NT2/D1 (cell line): ENCODE data around the gene DKK2.

Experiments
- SUZ12 ChIP-seq: IDR thresholded peaks from 2 replicates; pipeline ENCODE4 v1.6.1; 2011; ENCODE audit not compliant: insufficient read length, insufficient read depth; ENCODE audit errors: extremely low read depth
- YY1 ChIP-seq: IDR thresholded peaks from 2 replicates; pipeline ENCODE4 v1.6.1; 2011; ENCODE audit not compliant: insufficient read length, insufficient read depth
- ZNF274 ChIP-seq: IDR thresholded peaks from 2 replicates; pipeline ENCODE4 v1.6.1; 2011; ENCODE audit warnings: mild to moderate bottlenecking, low read depth, low read length

DNA sequence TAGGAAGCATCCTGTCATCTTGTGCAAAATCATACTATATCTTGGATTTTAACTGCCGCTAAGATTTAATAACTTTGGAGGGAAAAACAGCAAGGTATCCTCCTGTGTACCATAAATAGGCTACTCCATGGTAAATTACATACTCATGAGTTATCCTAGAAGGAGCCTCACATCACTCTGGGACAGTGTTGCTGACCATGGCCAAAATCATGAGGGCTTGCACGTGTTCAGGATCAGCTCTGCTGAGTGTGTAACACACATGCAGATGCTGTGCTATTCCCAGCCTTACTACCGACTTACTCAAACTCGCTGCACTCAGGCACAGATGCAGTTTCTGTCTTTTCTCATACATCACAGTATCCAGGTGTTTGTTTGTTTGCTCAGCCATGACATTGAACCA is 56.6 kb downstream of the DKK2 start:
- no peak for TF ChIP-seq YY1
- no peak for TF ChIP-seq SUZ12
- TF ChIP-seq ZNF274 = no peak
